ENCODE results near the gene DNAI2. TPM values are rescaled to one million over a fixed set of nuclear protein-coding genes. Genes with fewer than 3 reads are reported as not detected.

DNAI2 gene
- total and polyA plus RNA-seq, 9 of the 15 experiments (the other 6 are each of a cell fraction or from before 2014, with no cell fraction given) = not detected

DNA sequence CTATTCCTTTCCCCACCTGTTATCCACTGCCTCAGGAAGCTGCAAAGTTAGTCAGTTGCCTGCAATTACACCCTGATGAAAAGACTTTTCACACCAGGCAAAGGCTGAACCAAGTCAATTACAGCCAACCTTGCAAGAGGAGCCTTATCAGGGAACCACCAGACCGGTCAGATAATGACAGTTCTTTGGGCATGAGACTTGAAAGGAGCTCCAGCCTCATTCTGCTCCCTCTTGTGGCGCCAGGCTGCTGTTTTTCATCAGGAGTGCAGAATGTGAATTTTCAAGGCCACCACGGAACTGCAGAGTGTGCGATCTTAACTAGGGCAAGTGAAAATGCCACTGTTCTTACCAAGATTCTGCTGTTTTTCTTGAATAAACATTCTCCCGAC lies 22.5 kb downstream of the DNAI2 start (continued):
- TF ChIP-seq ASH1L (IDR thresholded peaks at IDR 0.05; ENCODE audit: borderline replicate concordance, low read depth, partially characterized antibody) = no peak
- TF ChIP-seq ZBTB8A (IDR thresholded peaks at IDR 0.05; ENCODE audit: partially characterized antibody) = no peak
- TF ChIP-seq NFATC3 (IDR thresholded peaks at IDR 0.05) = no peak
- TF ChIP-seq DMBX1 (CRISPR knock-in tag; IDR thresholded peaks at IDR 0.05; ENCODE audit: borderline replicate concordance) = peak; percentile 44; the same call in 1 of the 2 replicates
- no peak for TF ChIP-seq JUNB (CRISPR knock-in tag; conservative IDR thresholded peaks at IDR 0.05)
- peak in 1 of 2 experiments; percentile 23; a peak in 1 of 4 replicates for TF ChIP-seq TBL1XR1 (IDR thresholded peaks at IDR 0.05; ENCODE audit: low read length in 2 of 2)
- TF ChIP-seq ZKSCAN1 (IDR thresholded peaks at IDR 0.05; ENCODE audit: low read depth, low read length) = peak; percentile 70; the same call in 1 of the 2 replicates
- TF ChIP-seq SUPT5H (IDR thresholded peaks at IDR 0.05) = no peak
- TF ChIP-seq, protein P1, sequence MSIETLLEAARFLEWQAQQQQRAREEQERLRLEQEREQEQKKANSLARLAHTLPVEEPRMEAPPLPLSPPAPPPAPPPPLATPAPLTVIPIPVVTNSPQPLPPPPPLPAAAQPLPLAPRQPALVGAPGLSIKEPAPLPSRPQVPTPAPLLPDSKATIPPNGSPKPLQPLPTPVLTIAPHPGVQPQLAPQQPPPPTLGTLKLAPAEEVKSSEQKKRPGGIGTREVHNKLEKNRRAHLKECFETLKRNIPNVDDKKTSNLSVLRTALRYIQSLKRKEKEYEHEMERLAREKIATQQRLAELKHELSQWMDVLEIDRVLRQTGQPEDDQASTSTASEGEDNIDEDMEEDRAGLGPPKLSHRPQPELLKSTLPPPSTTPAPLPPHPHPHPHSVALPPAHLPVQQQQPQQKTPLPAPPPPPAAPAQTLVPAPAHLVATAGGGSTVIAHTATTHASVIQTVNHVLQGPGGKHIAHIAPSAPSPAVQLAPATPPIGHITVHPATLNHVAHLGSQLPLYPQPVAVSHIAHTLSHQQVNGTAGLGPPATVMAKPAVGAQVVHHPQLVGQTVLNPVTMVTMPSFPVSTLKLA (conservative IDR thresholded peaks at IDR 0.05) = peak in 1 of 2 experiments; percentile 13; a peak in 1 of 4 replicates
- no peak for TF ChIP-seq ETV1 (tag; conservative IDR thresholded peaks at IDR 0.05; ENCODE audit: low read depth)
- TF ChIP-seq GTF2F1 (IDR thresholded peaks at IDR 0.05; ENCODE audit: low read depth, low read length) = no peak
- TF ChIP-seq HMG20B (CRISPR knock-in tag; IDR thresholded peaks at IDR 0.05) = no peak
- no peak for TF ChIP-seq HCFC1 (IDR thresholded peaks at IDR 0.05; ENCODE audit: low read depth, low read length)
- no peak for TF ChIP-seq ZNF830 (CRISPR knock-in tag; IDR thresholded peaks at IDR 0.05)
- no peak for TF ChIP-seq NFE2L1 (tag; IDR thresholded peaks at IDR 0.05; ENCODE audit: borderline replicate concordance, low read depth)
- peak; percentile 82 for TF ChIP-seq PRDM10 (IDR thresholded peaks at IDR 0.05; ENCODE audit: partially characterized antibody)
- no peak for TF ChIP-seq MXD1 (CRISPR knock-in tag; IDR thresholded peaks at IDR 0.05; ENCODE audit: borderline replicate concordance, poor library complexity, severe bottlenecking)
- TF ChIP-seq KDM2B (CRISPR knock-in tag; IDR thresholded peaks at IDR 0.05) = no peak
- TF ChIP-seq NCOA4 (IDR thresholded peaks at IDR 0.05; ENCODE audit: partially characterized antibody) = no peak
- no peak for TF ChIP-seq ZNF174 (CRISPR knock-in tag; IDR thresholded peaks at IDR 0.05)

All from K562 (cell line).